Lung (tissue), 12 donors: ENCODE measurements around the gene PCDHGA8. TPM values are rescaled to one million over a fixed set of nuclear protein-coding genes. Genes with fewer than 3 reads are reported as not detected.
A peak's percentile ranks its signal among the peaks of the same experiment; 100 is the strongest.

Experiments used
- ATAC-seq: fragments of 200-7000 bp; cut with Tn5 transposase; one replicate; pipeline ENCODE4 v1.9.1; 2020; ENCODE audit warnings: moderate number of reproducible peaks; ENCODE audit not compliant: insufficient read depth, low FRiP score
- DNase-seq, 3 donors: peaks; one replicate each; pipeline ENCODE4 v3.0.0-alpha.2; 2013 to 2017
- H3K27ac ChIP-seq, 2 donors: one replicate each; pipeline ENCODE4 v1.5.1; 2013; ENCODE audit warnings: mild to moderate bottlenecking in 2 of 2, moderate library complexity in 2 of 2, control low read depth in 1 of 2, inconsistent platforms in 1 of 2, low read depth in 1 of 2, low read length in 1 of 2
- H3K27me3 ChIP-seq, 3 donors: one replicate each; pipeline ENCODE4 v1.5.1; 2013; ENCODE audit warnings: low read length in 2 of 3; ENCODE audit not compliant: control insufficient read depth in 3 of 3, insufficient read depth in 3 of 3
- H3K36me3 ChIP-seq, 4 donors: one replicate each; pipeline ENCODE4 v1.5.1; 2013; ENCODE audit warnings: low read length in 4 of 4, mild to moderate bottlenecking in 1 of 4, moderate library complexity in 1 of 4; ENCODE audit not compliant: control insufficient read depth in 4 of 4, insufficient read depth in 4 of 4
- H3K4me1 ChIP-seq, 5 donors: one replicate each; pipeline ENCODE4 v1.5.1; 2013; ENCODE audit warnings: low read length in 5 of 5, mild to moderate bottlenecking in 2 of 5, moderate library complexity in 1 of 5; ENCODE audit not compliant: control insufficient read depth in 5 of 5, insufficient read depth in 5 of 5
- H3K4me3 ChIP-seq: one replicate; pipeline ENCODE4 v1.5.1; 2013; ENCODE audit warnings: mild to moderate bottlenecking, control low read depth, moderate library complexity
- H3K9ac ChIP-seq, 2 donors: one replicate each; pipeline ENCODE4 v1.5.1; 2013; ENCODE audit warnings: low read length in 2 of 2, control low read depth in 1 of 2; ENCODE audit not compliant: insufficient read depth in 1 of 2
- H3K9me3 ChIP-seq, 4 donors: one replicate each; pipeline ENCODE4 v1.5.1; 2013; ENCODE audit warnings: low read length in 3 of 4, mild to moderate bottlenecking in 1 of 4, moderate library complexity in 1 of 4; ENCODE audit not compliant: control insufficient read depth in 4 of 4, insufficient read depth in 3 of 4
- WGBS, 2 donors: extraction: QIAGEN DNeasy Blood & Tissue Kit; methylation state at CpG; one replicate each; pipeline ENCODE4 v1.1.7; 2013; 5-methylcytosine and 5-hydroxymethylcytosine counted together
- polyA plus RNA-seq, 2 donors: library from polyadenylated mRNA; stranded (reverse); fragments of 200-250 nt; gene quantifications; one replicate each; pipeline ENCODE4 v1.2.1, GENCODE V29; 2013
- total RNA-seq, 2 donors: library from RNA; depleted of rRNA in 1 of 2; stranded (reverse); fragments of >200 nt in 1 of 2; gene quantifications; one replicate each; pipeline ENCODE4 v1.2.1, GENCODE V29; 2014 to 2021
- TF ChIP-seq, protein P1 (sequence below): IDR thresholded peaks from 2 replicates; pipeline ENCODE4 v1.5.1; 2012; ENCODE audit warnings: mild to moderate bottlenecking; ENCODE audit errors: control extremely low read depth, extremely low read depth
- donor health status: control.
- donor health status: control.
- donor health status: Bipolar disorder and iron deficiency.
- donor health status: healthy.
- donor health status: DM: yes; HTN: yes; CAD: no.

The PCDHGA8 gene
- total and polyA plus RNA-seq, 4 donors: 0.06 to 7.3 (median 1.1) TPM

DNA sequence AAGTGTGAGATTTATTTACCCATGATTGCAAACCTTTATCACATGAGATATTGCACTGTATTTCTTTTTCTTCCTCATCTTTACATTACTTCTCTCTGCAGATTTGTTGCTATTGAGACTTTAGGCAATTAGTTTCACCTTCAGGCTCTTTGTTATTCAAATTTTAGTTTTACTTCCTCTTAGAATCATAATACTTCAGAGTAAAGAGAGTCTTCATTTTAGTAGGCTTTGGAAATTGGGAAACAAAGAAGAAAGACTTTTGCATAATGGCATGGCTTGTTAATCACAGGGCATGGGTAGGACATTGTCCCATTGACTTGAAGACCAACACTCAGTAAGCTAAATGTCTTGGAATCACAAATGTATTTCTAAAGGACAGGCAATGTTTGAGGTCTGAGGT, 29.7 kb upstream of the PCDHGA8 start:
- Histone ChIP-seq H3K36me3 (peaks cover 0 to 3% (median 0%) of the 10 kb centered on the region in 4 donors), H3K27ac (no peak overlapping the region), H3K9me3 (peaks cover 3 to 50% (median 26%) of the 10 kb centered on the region in 4 donors), H3K27me3 (peaks cover 0 to 6% (median 5%) of the 10 kb centered on the region in 3 donors), H3K4me3 (no peak overlapping the region), H3K4me1 (peaks cover 0 to 2% (median 0%) of the 10 kb centered on the region in 5 donors), H3K9ac (no peak overlapping the region)
- TF ChIP-seq, protein P1, sequence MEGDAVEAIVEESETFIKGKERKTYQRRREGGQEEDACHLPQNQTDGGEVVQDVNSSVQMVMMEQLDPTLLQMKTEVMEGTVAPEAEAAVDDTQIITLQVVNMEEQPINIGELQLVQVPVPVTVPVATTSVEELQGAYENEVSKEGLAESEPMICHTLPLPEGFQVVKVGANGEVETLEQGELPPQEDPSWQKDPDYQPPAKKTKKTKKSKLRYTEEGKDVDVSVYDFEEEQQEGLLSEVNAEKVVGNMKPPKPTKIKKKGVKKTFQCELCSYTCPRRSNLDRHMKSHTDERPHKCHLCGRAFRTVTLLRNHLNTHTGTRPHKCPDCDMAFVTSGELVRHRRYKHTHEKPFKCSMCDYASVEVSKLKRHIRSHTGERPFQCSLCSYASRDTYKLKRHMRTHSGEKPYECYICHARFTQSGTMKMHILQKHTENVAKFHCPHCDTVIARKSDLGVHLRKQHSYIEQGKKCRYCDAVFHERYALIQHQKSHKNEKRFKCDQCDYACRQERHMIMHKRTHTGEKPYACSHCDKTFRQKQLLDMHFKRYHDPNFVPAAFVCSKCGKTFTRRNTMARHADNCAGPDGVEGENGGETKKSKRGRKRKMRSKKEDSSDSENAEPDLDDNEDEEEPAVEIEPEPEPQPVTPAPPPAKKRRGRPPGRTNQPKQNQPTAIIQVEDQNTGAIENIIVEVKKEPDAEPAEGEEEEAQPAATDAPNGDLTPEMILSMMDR: no peak
- no peak for DNase-seq
- no peak for ATAC-seq

DNA sequence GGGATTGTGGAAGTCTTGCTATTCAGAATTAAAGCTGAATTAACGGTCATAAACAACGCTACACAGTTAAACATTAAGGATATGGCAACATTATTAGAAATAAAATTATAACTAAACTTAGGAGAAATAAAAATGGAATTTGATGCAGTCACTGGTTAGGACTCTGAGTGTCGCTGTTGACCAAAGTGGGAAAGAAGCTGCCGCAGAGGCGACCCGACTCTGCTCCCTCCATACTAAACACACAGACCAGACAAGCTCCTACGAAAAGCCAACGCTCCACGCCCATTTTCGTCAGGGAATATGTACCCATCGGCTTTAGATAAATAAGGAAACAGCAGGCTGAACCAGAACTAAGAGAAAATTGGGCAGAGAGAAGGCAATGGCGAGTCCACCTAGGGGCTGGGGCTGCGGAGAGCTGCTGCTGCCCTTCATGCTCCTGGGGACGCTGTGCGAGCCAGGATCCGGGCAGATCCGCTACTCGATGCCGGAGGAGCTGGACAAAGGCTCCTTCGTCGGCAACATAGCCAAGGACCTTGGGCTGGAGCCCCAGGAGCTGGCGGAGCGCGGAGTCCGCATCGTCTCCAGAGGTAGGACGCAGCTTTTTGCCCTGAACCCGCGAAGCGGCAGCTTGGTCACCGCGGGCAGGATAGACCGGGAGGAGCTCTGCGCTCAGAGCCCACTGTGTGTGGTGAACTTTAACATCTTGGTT, 28.3 kb upstream of the PCDHGA8 start, which contains the start of gene PCDHGA5:
TSS of gene PCDHGA5 (plus strand) at position 211 of the 709 bp plus-strand sequence. CDS start at position 380, 169 bp downstream.
- TF ChIP-seq, protein P1: no peak
- DNase-seq: peak in 2 of 3 donors; percentile 24 to 25
- peaks cover 0 to 3% (median 0%) of the 10 kb centered on the region in 4 donors for H3K36me3 ChIP-seq
- H3K9ac ChIP-seq: no peak within 1 kb of the TSS
- 15 to 16% methylated on average over 34 of the region's 34 CpGs for WGBS, 2 donors
- H3K27me3 ChIP-seq: peaks cover 0 to 6% (median 5%) of the 10 kb centered on the region in 3 donors
- no peak within 1 kb of the TSS for H3K27ac ChIP-seq
- ATAC-seq: no peak
- H3K4me3 ChIP-seq: no peak within 1 kb of the TSS
- H3K9me3 ChIP-seq: peaks cover 0 to 48% (median 23%) of the 10 kb centered on the region in 4 donors
- H3K4me1 ChIP-seq: peaks cover 0 to 2% (median 0%) of the 10 kb centered on the region in 5 donors

DNA sequence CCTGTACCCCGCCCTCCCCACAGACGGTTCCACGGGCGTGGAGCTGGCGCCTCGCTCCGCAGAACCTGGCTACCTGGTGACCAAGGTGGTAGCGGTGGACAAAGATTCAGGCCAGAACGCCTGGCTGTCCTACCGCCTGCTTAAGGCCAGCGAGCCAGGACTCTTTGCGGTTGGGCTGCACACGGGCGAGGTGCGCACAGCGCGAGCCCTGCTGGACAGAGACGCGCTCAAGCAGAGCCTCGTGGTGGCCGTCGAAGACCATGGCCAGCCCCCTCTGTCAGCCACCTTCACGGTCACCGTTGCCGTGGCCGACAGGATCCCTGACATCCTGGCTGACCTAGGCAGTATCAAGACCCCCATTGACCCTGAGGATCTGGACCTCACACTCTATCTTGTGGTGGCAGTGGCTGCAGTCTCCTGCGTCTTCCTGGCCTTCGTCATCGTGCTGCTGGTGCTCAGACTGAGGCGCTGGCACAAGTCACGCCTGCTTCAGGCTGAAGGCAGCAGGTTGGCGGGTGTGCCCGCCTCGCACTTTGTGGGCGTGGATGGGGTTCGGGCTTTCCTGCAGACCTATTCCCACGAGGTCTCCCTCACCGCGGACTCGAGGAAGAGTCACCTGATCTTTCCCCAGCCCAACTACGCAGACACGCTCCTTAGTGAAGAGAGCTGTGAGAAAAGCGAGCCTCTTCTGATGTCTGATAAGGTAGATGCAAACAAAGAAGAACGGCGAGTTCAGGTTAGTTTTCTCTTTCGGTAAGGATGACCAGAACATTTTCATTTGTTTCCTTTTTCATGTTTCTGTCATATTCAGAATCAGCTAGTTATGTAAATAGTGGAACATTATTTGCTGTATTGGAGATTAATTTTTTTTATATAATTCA, 26.2 kb upstream of the PCDHGA8 start:
- Histone ChIP-seq H3K27ac (no peak overlapping the region), H3K4me1 (peaks cover 0 to 2% (median 0%) of the 10 kb centered on the region in 5 donors), H3K9me3 (peaks cover 0 to 49% (median 23%) of the 10 kb centered on the region in 4 donors), H3K9ac (no peak overlapping the region), H3K36me3 (no peaks in the 10 kb centered on the region), H3K4me3 (no peak overlapping the region), H3K27me3 (peaks cover 0 to 6% (median 5%) of the 10 kb centered on the region in 3 donors)
- WGBS, 2 donors: 32 to 34% methylated on average over 46 of the region's 46 CpGs
- no peak for DNase-seq
- no peak for ATAC-seq
- TF ChIP-seq, protein P1: no peak
